Ammon's horn (tissue), 1 donor: Measurements from ENCODE around the gene PRDM16.

Experiments
- DNase-seq: peaks from one replicate; pipeline ENCODE4 v3.0.0-alpha.2; 2016; ENCODE audit warnings: low spot score

Gene PRDM16

GRCh38 chr1:3323021-3323795, 254.2 kb downstream of the PRDM16 start:
- no peak for DNase-seq

GRCh38 chr1:3323796-3324703, 255.0 kb downstream of the PRDM16 start:
- no peak for DNase-seq

- DNase-seq = no peak
Observed at GRCh38 chr1:3324704-3325535, 255.9 kb downstream of the PRDM16 start.

GRCh38 chr1:3326516-3327388, 257.7 kb downstream of the PRDM16 start:
- DNase-seq = no peak

- DNase-seq = no peak
Observed at GRCh38 chr1:3327389-3327702, 258.3 kb downstream of the PRDM16 start.

- no peak for DNase-seq
Observed at GRCh38 chr1:3327936-3328590, 259.1 kb downstream of the PRDM16 start.

- no peak for DNase-seq
Observed at GRCh38 chr1:3329640-3330281, 260.8 kb downstream of the PRDM16 start.

GRCh38 chr1:3330771-3331245, 261.8 kb downstream of the PRDM16 start:
- DNase-seq = no peak

GRCh38 chr1:3331564-3331963, 262.6 kb downstream of the PRDM16 start:
- DNase-seq = peak; percentile 56

GRCh38 chr1:3332043-3332442, 263.0 kb downstream of the PRDM16 start:
- DNase-seq = no peak

GRCh38 chr1:3332662-3333061, 263.7 kb downstream of the PRDM16 start:
- no peak for DNase-seq

- peak; percentile 68 for DNase-seq
Observed at GRCh38 chr1:3333903-3334302, 264.9 kb downstream of the PRDM16 start.

- DNase-seq = no peak
Observed at GRCh38 chr1:3334366-3334765, 265.4 kb downstream of the PRDM16 start.

GRCh38 chr1:3335754-3336640, 267.0 kb downstream of the PRDM16 start:
- no peak for DNase-seq

GRCh38 chr1:3336641-3337630, 267.9 kb downstream of the PRDM16 start:
- DNase-seq = no peak

- no peak for DNase-seq
Observed at GRCh38 chr1:3337798-3338724, 269.1 kb downstream of the PRDM16 start.

GRCh38 chr1:3338725-3339070, 269.7 kb downstream of the PRDM16 start:
- DNase-seq = no peak
